ENCODE data around the gene RCOR1. TPM values are rescaled to one million over a fixed set of nuclear protein-coding genes. Genes with fewer than 3 reads are reported as not detected.

Gene RCOR1
- total RNA-seq, 4 donors from 2014 or later, result 15.7 to 31.0 (median 25.8) TPM

GRCh38 chr14:102589761-102590290 is 2.6 kb upstream of the RCOR1 start:
- in situ Hi-C loops (cut with MboI; ENCODE audit: low pct_ligation_motif_present in 1 of 4, low pct_unique_long_range_greater_than_20kb in 1 of 4, low sequenced_read_pairs in 3 of 4), result loop anchor here in 1 of 4 donors (10.0 kb wide), 1 partner anchor 65 kb away; no protein-coding TSS in a partner anchor

GRCh38 chr14:102590667-102591099 is 1.8 kb upstream of the RCOR1 start:
- no peaks in the 10 kb centered on the region for H3K9me3 ChIP-seq
- intact Hi-C loops (cut with DNase I; ENCODE audit: low total_unique reads), result no loop called here
- peak overlapping the region in 1 of 4 donors; percentile 97 for H3K4me3 ChIP-seq
- in situ Hi-C loops (cut with MboI; ENCODE audit: low pct_ligation_motif_present in 1 of 4, low pct_unique_long_range_greater_than_20kb in 1 of 4, low sequenced_read_pairs in 3 of 4), result loop anchor here in 1 of 4 donors (10.0 kb wide), 1 partner anchor 66 kb away; no protein-coding TSS in a partner anchor
- peak; percentile 26 for DNase-seq
- no peaks in the 10 kb centered on the region for H3K27me3 ChIP-seq
- no peak for TF ChIP-seq EP300 (IDR thresholded peaks at IDR 0.05; ENCODE audit: low read depth)
- peak in 4 of 5 experiments; percentile 19 to 29 (median 28) for TF ChIP-seq CTCF (IDR thresholded peaks at IDR 0.05)
- 50 to 55% methylated on average over 2 to 10 of the region's 13 CpGs for WGBS, 2 donors (ENCODE audit: low coverage in 1 of 2)
- peaks cover 8 to 28% (median 23%) of the 10 kb centered on the region in 4 donors for H3K4me1 ChIP-seq
- peak overlapping the region; percentile 93 to 98 (median 96) for H3K27ac ChIP-seq
- H3K36me3 ChIP-seq, result no peaks in the 10 kb centered on the region

More at GRCh38 chr14:102589761-102590290, 2.6 kb upstream of the RCOR1 start:
- no peak overlapping the region for H3K4me3 ChIP-seq
- no peaks in the 10 kb centered on the region for H3K27me3 ChIP-seq
- H3K27ac ChIP-seq, result no peak overlapping the region
- H3K4me1 ChIP-seq, result peaks cover 3 to 21% (median 17%) of the 10 kb centered on the region in 4 donors
- H3K9me3 ChIP-seq, result no peaks in the 10 kb centered on the region
- DNase-seq, result no peak
- no peaks in the 10 kb centered on the region for H3K36me3 ChIP-seq
- no peak for TF ChIP-seq POLR2AphosphoS5 (IDR thresholded peaks at IDR 0.05)
- no peak for TF ChIP-seq EP300 (IDR thresholded peaks at IDR 0.05; ENCODE audit: low read depth)
- TF ChIP-seq POLR2A (IDR thresholded peaks at IDR 0.05), result no peak
- no peak for TF ChIP-seq CTCF (IDR thresholded peaks at IDR 0.05)
- 61 to 77% methylated on average over 12 of the region's 12 CpGs for WGBS, 2 donors (ENCODE audit: low coverage in 1 of 2)
- intact Hi-C loops (cut with DNase I; ENCODE audit: low total_unique reads), result no loop called here

GRCh38 chr14:102591372-102591943 is 991 bp upstream of the RCOR1 start:
- 0 to 1% methylated on average over 5 to 24 of the region's 37 CpGs for WGBS, 2 donors (ENCODE audit: low coverage in 1 of 2)
- intact Hi-C loops (cut with DNase I; ENCODE audit: low total_unique reads), result no loop called here

GRCh38 chr14:102592763-102593060 is 263 bp downstream of the RCOR1 start:
- no peaks in the 10 kb centered on the region for H3K36me3 ChIP-seq
- no peaks in the 10 kb centered on the region for H3K9me3 ChIP-seq
- in situ Hi-C loops (cut with MboI; ENCODE audit: low pct_ligation_motif_present in 1 of 4, low pct_unique_long_range_greater_than_20kb in 1 of 4, low sequenced_read_pairs in 3 of 4) (loop anchor here in 1 of 4 donors (10.0 kb wide), 1 partner anchor 68 kb away; no protein-coding TSS in a partner anchor), intact Hi-C loops (cut with DNase I; ENCODE audit: low total_unique reads) (loop anchor here (2.0 kb wide), 1 partner anchor 68 kb away; no protein-coding TSS in a partner anchor)
- H3K4me1 ChIP-seq, result peaks cover 8 to 28% (median 23%) of the 10 kb centered on the region in 4 donors
- peak overlapping the region; percentile 80 to 97 (median 86) for H3K4me3 ChIP-seq
- TF ChIP-seq POLR2AphosphoS5 (IDR thresholded peaks at IDR 0.05) (no peak), POLR2A (IDR thresholded peaks at IDR 0.05) (no peak), CTCF (IDR thresholded peaks at IDR 0.05) (no peak), EP300 (IDR thresholded peaks at IDR 0.05; ENCODE audit: low read depth) (no peak)
- WGBS, 2 donors (ENCODE audit: low coverage in 1 of 2), result no CpG with 5 or more reads among the region's 49 CpGs
- H3K27me3 ChIP-seq, result no peaks in the 10 kb centered on the region
- DNase-seq, result no peak
- H3K27ac ChIP-seq, result peak overlapping the region; percentile 93 to 98 (median 96)

More at GRCh38 chr14:102591372-102591943, 991 bp upstream of the RCOR1 start:
- Histone ChIP-seq H3K4me3 (peak overlapping the region; percentile 78 to 97 (median 84)), H3K27ac (peak overlapping the region; percentile 93 to 98 (median 96)), H3K27me3 (no peaks in the 10 kb centered on the region), H3K36me3 (no peaks in the 10 kb centered on the region), H3K4me1 (peaks cover 8 to 28% (median 23%) of the 10 kb centered on the region in 4 donors), H3K9me3 (no peaks in the 10 kb centered on the region)
- no peak for TF ChIP-seq POLR2AphosphoS5 (IDR thresholded peaks at IDR 0.05)
- in situ Hi-C loops (cut with MboI; ENCODE audit: low pct_ligation_motif_present in 1 of 4, low pct_unique_long_range_greater_than_20kb in 1 of 4, low sequenced_read_pairs in 3 of 4), result loop anchor here in 1 of 4 donors (10.0 kb wide), 1 partner anchor 67 kb away; no protein-coding TSS in a partner anchor
- DNase-seq, result peak; percentile 52

Measured in transverse colon (tissue), 4 donors.